HG03571 (cell line): ENCODE measurements around the gene NPFF.

Experiments
- ATAC-seq: cut with Tn5 transposase; IDR thresholded peaks from one replicate; pipeline ENCODE4 v1.9.1; 2021; ENCODE audit not compliant: unreplicated experiment

The NPFF gene

GRCh38 chr12:53478865-53479264 is 28.4 kb downstream of the NPFF start:
- no peak for ATAC-seq

GRCh38 chr12:53476769-53477209 is 30.5 kb downstream of the NPFF start:
- ATAC-seq: no peak

DNA sequence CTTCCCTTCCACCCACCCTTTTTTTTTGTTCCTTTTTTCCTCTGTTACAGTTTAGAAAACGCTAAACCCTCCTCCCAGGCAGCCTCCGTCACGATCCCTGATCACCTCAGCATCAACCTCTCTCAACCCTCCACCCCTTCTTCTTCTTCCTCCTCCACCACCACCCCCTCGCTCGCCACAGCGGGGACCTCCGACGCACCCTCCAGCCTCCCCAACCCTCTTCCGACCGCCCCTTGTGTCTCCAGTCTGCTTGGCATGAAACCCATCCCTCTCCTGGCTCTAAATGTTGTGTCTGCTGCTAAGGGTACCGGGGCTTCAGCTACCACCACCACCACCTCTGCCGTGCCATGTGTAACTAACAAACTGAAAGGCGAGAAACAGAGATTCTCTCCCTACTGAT is 32.5 kb downstream of the NPFF start:
- ATAC-seq: no peak

GRCh38 chr12:53474077-53474476 is 33.2 kb downstream of the NPFF start:
- ATAC-seq: no peak

DNA sequence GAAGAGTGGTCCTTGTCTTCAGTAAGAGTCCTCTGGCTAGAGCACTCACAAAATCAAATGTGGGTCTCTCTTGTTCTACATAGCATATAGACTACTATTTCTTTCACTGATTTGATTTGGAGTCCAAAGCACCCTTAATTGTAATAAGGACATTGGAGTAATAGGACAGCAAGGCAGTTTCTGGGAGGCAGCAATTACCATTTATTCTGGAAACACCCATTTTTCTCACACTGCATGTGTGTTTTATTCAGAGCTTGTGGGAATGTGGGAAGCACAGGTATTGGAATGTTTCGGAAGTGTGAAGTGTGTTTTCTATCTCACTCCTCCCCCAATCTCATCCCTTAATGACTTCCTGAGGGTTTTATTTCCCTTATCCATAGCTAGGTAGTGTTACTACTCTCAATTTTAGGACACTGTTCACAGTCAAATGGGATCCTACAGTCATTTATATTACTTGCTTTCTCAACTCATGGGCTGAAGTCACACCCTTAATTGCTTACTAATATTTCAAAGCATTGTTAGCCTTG is 35.2 kb downstream of the NPFF start:
- ATAC-seq: no peak

DNA sequence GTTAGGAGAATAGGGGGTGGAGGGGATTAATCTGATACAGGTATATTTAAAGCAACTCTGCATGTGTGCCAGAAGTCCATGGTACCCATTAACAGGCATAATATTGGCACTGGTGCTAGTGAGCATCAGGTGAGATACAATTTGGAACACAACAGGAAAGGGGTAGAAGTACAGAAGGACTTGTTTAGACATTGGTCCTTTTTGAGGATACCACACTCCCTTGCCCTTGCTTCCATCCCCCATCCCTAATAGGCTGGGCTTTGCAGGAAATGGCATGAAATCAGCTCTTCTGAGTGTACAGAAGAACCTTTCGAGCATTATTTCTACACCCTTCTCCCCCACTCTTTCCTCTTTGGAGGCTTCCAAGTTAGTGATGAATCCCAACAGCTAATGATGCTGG is 39.0 kb downstream of the NPFF start:
- no peak for ATAC-seq

GRCh38 chr12:53467880-53468279 is 39.4 kb downstream of the NPFF start:
- ATAC-seq: no peak

DNA sequence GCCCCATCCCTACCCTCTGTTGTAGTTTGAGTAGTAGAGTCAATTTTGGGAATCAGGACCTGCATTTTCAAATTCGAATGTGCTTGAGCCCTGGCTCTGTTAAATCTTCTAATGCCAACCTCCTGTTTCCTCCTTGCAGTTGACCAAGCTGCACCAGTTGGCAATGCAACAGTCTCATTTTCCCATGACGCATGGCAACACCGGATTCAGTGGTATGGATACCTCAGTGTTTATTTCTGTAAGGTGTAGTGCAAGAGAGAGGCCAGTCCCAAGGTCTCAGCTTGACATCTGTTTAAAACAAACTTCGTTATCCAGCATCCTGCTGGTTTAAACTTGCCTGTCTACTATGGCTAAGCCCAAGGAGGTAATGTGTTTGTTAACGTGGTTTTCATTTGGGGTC is 40.2 kb downstream of the NPFF start:
- ATAC-seq: no peak

- no peak for ATAC-seq
Observed at GRCh38 chr12:53466640-53467039, 40.6 kb downstream of the NPFF start.

DNA sequence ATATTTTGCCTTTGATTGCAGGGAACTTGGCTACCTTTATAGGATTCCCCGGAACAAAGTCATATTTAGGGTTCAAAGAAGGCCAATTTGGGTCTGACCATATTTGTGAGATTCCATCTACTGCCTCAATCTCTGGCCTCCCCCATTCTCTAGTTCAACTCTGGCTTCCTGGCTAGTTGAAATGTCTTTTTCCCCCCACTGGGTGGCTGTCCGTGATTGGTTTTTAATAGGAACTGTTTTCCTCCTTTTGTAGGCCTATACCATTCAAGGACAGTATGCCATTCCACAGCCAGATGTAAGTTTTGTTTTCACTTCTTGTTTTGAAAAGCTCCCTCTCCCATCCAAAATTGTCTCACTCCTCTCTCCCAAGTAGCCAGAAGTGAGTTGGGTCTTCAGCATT is 41.6 kb downstream of the NPFF start:
- no peak for ATAC-seq

GRCh38 chr12:53464685-53465418 is 42.4 kb downstream of the NPFF start:
- ATAC-seq: no peak

- no peak for ATAC-seq
Observed at GRCh38 chr12:53463802-53464560, 43.3 kb downstream of the NPFF start.

DNA sequence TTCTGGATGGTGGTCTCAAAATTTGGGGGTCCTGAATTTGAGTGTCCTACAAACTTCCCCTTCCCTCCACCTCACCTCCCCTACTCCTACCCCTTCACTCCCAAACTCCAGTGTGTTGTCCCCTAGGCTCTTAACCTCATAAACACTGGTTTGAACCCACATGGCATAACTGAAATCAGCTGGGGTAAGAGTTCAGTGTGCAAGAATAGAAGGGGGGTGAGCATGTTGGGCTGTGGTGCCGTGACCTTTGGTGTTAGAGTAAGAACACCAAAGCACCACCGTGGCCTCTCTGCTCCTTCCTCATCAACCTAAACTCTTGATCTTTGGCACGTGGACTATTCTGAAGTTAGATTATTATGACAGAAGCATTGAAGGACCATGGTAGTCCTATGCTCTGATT is 44.3 kb downstream of the NPFF start:
- ATAC-seq: no peak

DNA sequence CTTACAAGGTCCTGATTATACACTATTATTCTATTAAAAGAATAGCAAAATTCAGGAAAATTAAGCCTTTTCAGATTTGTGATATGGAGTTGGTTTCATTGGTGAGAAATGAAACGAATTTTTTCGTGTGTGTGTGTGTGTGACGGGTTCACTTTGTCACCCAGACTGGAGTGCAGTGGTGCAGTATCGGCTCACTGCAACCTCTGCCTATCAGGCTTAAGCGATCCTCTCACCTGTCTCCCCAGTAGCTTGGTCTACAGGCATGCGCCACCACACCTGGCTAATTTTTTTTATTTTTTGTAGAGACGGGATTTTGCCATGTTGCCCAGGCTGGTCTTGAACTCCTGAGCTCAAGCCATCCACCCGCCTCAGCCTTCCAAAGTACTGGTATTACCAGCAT is 45.7 kb downstream of the NPFF start:
- ATAC-seq: no peak

- no peak for ATAC-seq
Observed at GRCh38 chr12:53461059-53461458, 46.2 kb downstream of the NPFF start.

DNA sequence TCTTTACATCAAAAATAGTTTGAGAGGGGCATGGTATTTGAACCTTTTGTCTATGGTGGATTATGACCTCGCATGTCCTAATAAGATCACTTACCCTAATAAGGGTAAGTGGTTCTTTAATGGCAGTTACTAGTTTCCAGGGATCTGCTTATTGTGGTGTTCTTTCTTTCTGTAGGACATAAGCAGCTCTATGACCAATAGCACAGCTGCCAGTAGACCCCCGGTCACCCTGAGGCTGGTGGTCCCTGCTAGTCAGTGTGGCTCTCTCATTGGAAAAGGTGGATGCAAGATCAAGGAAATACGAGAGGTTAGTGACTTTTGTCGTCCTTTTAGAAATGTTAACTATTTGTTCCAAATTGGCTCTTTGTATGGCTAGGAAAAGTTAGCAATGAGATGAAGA is 48.2 kb downstream of the NPFF start:
- no peak for ATAC-seq
